ENCODE measurements around the gene ACY1.

ACY1 gene

DNA sequence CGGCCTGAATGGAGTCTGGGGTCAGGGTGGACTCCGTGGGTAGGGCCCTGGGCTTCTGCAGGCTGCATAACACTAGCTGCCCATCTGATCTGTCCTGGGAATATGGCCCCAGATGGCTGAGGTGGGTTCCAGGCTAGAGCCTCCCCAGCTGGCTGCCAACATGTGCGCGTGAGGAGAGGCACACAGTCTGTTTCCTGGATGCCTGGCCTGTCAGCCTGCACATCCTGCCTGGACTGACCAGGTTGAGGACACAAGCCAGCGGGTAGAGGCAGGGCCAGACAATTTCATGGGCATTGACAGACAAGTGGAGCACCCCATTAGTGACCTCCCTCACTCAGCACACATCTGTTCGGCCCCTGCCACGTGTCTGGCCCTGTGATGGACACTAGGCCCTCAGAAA lies 42.1 kb downstream of the ACY1 start:
- Mint-ChIP-seq H3K27me3 (ENCODE audit: low read depth, poor library complexity) (peaks cover 3% of the 10 kb centered on the region), H3K4me3 (peak overlapping the region; percentile 38), H3K36me3 (ENCODE audit: low read depth) (no peaks in the 10 kb centered on the region), H3K9me3 (no peaks in the 10 kb centered on the region), H3K4me1 (peaks cover 77% of the 10 kb centered on the region), H3K27ac (peak overlapping the region; percentile 74)
- TF ChIP-seq, protein P1, sequence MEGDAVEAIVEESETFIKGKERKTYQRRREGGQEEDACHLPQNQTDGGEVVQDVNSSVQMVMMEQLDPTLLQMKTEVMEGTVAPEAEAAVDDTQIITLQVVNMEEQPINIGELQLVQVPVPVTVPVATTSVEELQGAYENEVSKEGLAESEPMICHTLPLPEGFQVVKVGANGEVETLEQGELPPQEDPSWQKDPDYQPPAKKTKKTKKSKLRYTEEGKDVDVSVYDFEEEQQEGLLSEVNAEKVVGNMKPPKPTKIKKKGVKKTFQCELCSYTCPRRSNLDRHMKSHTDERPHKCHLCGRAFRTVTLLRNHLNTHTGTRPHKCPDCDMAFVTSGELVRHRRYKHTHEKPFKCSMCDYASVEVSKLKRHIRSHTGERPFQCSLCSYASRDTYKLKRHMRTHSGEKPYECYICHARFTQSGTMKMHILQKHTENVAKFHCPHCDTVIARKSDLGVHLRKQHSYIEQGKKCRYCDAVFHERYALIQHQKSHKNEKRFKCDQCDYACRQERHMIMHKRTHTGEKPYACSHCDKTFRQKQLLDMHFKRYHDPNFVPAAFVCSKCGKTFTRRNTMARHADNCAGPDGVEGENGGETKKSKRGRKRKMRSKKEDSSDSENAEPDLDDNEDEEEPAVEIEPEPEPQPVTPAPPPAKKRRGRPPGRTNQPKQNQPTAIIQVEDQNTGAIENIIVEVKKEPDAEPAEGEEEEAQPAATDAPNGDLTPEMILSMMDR (IDR thresholded peaks at IDR 0.05), result no peak
- DNase-seq, result no peak

DNA sequence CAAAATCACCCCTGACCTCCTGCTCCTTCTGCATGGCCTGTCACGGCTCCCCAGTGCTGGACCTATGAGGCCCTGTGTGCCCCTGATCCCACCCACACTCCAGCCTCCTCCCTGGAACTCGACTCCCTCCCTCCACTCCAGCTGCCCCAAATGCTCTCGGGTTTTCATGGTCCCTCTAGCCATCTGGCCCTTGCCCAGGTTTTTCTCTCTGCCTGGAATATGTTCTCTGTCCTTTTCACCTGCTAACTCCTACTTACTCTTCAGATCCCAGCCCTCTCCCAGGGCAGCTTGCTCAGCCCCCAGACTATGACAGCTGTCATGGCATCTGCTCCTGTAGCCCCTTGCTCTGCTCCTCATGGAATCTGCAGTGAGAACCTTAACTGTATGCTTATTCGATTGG lies 42.7 kb downstream of the ACY1 start:
- Mint-ChIP-seq H3K4me3 (peak overlapping the region; percentile 38), H3K4me1 (peaks cover 74% of the 10 kb centered on the region), H3K9me3 (no peaks in the 10 kb centered on the region), H3K27me3 (ENCODE audit: low read depth, poor library complexity) (peaks cover 5% of the 10 kb centered on the region), H3K36me3 (ENCODE audit: low read depth) (no peaks in the 10 kb centered on the region), H3K27ac (peak overlapping the region; percentile 74)
- no peak for DNase-seq
- TF ChIP-seq, protein P1 (IDR thresholded peaks at IDR 0.05), result no peak

DNA sequence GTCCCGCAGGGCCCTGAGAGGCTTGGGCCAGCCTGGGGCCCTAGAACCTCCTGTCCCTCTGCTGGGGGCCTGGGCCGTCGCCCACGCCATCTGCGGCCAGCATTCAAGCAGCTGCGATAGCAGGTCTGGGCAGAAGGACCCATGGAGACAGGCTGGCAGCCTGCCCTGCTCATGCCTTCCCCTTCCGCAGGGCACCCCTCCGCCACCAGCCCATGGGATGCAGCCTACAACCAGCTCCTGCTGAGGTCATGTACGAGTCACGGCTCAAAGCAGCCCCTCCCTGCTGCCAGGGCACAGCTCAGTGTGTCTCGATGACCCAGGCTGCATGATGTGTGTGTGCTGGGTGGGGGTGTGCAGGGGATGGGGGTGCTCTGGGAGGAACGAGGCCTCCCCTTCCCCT lies 45.2 kb downstream of the ACY1 start:
- Mint-ChIP-seq H3K4me3 (no peak overlapping the region), H3K27me3 (ENCODE audit: low read depth, poor library complexity) (peaks cover 7% of the 10 kb centered on the region), H3K27ac (no peak overlapping the region), H3K36me3 (ENCODE audit: low read depth) (no peaks in the 10 kb centered on the region), H3K4me1 (peaks cover 66% of the 10 kb centered on the region), H3K9me3 (no peaks in the 10 kb centered on the region)
- DNase-seq, result no peak
- TF ChIP-seq, protein P1 (IDR thresholded peaks at IDR 0.05), result no peak

DNA sequence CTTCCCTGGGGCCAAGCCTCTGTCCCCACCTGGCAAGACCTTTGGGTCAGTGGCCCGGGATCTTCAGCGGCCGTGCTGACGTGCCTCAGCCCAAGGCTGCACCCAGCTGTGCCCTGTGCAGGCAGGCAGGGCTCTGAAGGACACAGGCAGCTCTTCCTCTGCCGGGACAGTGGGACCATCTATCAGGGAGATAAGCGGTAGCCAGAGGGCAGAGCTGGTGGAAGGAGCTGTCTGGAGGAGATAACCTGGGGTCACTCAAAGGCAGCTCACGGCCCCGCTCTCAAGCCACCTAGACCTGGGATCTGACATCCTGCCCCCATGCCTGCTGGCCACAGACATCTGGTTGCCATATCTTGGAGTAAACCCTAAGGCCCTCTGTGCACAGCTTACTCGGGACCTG lies 45.7 kb downstream of the ACY1 start:
- Mint-ChIP-seq H3K27me3 (ENCODE audit: low read depth, poor library complexity) (peaks cover 7% of the 10 kb centered on the region), H3K4me3 (no peak overlapping the region), H3K36me3 (ENCODE audit: low read depth) (no peaks in the 10 kb centered on the region), H3K9me3 (no peaks in the 10 kb centered on the region), H3K27ac (no peak overlapping the region), H3K4me1 (peaks cover 63% of the 10 kb centered on the region)
- no peak for DNase-seq
- TF ChIP-seq, protein P1 (IDR thresholded peaks at IDR 0.05), result no peak

DNA sequence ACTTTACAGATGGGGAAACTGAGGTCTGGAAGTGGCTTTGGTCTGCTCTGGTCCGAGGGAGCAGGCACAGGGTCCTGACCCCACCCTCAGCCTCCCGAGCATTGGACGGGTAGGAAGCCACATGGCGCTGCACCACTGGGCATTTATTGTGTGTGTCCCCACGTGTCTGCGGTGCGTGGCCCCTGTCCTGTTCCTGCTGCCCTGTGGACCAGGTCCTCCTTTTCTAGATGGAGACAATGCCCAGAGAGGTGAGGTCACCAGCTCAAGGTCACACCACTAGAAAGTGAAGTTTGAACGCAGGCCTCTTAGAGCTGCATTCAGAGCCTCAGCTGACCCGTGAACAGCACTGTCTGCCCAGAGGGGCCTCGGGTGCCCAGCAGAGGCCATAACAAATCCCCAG lies 46.2 kb downstream of the ACY1 start:
- H3K4me1 Mint-ChIP-seq, result peaks cover 58% of the 10 kb centered on the region
- H3K27ac Mint-ChIP-seq, result no peak overlapping the region
- no peak for DNase-seq
- peaks cover 7% of the 10 kb centered on the region for H3K27me3 Mint-ChIP-seq (ENCODE audit: low read depth, poor library complexity)
- no peaks in the 10 kb centered on the region for H3K9me3 Mint-ChIP-seq
- no peak overlapping the region for H3K4me3 Mint-ChIP-seq
- H3K36me3 Mint-ChIP-seq (ENCODE audit: low read depth), result no peaks in the 10 kb centered on the region
- TF ChIP-seq, protein P1 (IDR thresholded peaks at IDR 0.05), result no peak

DNA sequence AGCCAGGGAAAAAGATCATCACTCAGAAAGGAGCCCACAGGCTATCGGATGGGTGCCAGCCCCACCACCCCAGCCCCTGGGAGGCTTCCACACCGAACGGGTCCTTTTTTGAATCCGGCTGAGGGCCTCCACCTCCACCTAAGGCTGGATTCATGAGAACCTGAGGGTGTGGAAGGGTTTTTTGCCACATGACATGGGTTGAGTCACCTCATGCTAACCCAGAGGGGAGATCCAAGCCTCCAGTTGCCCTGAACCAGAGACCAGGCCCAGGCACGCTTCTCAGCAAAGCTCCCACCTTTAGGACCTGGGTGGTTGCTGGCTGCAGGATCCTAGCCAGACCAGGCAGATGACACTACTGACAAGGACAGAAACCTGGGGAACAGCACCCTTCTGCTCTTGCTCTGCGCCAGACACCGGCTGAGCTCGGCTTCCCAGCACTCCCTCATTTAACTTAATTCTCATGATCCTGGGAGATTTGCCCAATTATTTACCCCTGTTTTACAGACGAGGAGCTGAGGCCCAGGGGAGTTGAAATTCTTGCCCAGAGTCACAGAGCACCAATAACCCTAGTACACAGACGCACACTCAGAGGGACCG lies 47.5 kb downstream of the ACY1 start:
- H3K9me3 Mint-ChIP-seq, result no peaks in the 10 kb centered on the region
- no peak for DNase-seq
- H3K4me3 Mint-ChIP-seq, result no peak overlapping the region
- TF ChIP-seq, protein P1 (IDR thresholded peaks at IDR 0.05), result no peak
- no peak overlapping the region for H3K27ac Mint-ChIP-seq
- H3K36me3 Mint-ChIP-seq (ENCODE audit: low read depth), result no peaks in the 10 kb centered on the region
- H3K27me3 Mint-ChIP-seq (ENCODE audit: low read depth, poor library complexity), result peaks cover 5% of the 10 kb centered on the region
- peaks cover 45% of the 10 kb centered on the region for H3K4me1 Mint-ChIP-seq

Measured in nephron progenitor cell (in vitro differentiated cells).